GM18507 (cell line): Measurements from ENCODE around the gene FHL1.
"Not testable (repeated sequence)": the region's sequence is repeated elsewhere in the genome, so short reads cannot be mapped to it uniquely, and the experiment has no call there.

Experiments used
- DNase-seq: peaks from one replicate; pipeline ENCODE4 v3.0.0; 2011; ENCODE audit warnings: low read depth; ENCODE audit not compliant: insufficient read length; ENCODE audit errors: extremely low spot score
- FAIRE-seq: peaks from 2 replicates; lab custom pipeline; 2011; peaks lifted over from hg19 to GRCh38; lab: Jason Lieb, UNC

The FHL1 gene

GRCh38 chrX:136142592-136142991, 4.7 kb upstream of the FHL1 start:
- DNase-seq (no peak), FAIRE-seq (no peak)

- no peak for DNase-seq
These were observed 3.6 kb upstream of the FHL1 start for GRCh38 chrX:136143711-136144110.

DNA sequence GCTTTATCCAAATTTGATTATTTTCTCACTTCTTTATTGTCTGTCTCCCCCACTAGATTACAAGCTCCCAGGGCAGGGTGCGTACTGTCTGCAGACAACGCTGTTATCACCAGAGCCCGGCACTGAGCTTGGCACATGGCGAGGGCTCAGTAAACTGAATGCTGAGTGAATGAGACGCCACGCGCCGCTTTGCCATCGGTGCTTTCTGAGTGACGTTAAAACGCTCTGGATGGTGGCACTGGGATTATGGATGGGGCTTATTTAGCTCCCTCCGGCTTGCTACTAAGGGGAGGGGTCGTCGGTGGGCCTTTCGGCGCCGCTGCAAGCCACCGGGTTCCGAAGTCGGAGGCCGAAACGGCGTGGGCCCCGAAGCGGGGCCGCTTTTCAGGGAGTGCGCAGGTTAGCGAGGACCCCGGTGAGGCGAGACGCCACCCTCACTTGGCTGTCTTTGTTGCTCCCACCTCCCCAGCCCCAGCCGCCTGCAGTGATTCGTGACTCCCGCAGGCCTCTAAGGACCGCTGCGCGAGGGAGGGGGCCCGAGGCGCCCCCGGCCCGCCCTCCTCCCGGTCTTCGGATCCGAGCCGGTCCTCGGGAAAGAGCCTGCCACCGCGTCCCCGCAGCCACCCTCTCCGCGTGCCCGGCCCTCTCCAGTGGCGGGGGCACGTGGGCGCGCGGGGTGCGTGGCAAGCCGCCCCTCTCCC, 569 bp upstream of the FHL1 start:
- DNase-seq (no peak), FAIRE-seq (no peak)

More at GRCh38 chrX:136143711-136144110, 3.6 kb upstream of the FHL1 start:
- peak; percentile 21 for FAIRE-seq

- DNase-seq: no peak
- FAIRE-seq: no peak
These were observed 643 bp downstream of the FHL1 start for GRCh38 chrX:136147976-136148375.

DNA sequence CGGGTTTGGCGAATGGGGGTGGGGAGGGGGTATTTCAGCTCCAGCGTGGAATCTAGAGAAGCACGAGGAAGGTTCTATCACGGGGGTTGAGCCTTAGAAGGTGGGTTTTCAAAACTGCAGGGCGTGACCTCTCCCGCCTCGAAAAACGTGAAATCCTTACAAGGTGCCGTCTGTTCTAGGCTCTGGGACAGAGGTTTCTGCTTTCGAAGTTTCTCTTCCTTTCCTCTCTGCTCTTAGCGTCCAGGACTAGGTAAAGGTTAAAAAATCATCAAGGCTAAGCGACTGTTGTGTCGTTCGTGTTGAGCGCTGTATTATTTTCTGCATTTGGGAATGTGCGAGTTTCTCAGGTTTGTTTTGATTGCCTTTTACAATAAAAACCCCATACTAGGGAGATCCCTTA, 1.1 kb downstream of the FHL1 start:
- no peak for FAIRE-seq

GRCh38 chrX:136154998-136155397, 7.7 kb downstream of the FHL1 start:
- FAIRE-seq: no peak
- DNase-seq: no peak

More for the DNA sequence above, 1.1 kb downstream of the FHL1 start:
- DNase-seq: no peak

DNA sequence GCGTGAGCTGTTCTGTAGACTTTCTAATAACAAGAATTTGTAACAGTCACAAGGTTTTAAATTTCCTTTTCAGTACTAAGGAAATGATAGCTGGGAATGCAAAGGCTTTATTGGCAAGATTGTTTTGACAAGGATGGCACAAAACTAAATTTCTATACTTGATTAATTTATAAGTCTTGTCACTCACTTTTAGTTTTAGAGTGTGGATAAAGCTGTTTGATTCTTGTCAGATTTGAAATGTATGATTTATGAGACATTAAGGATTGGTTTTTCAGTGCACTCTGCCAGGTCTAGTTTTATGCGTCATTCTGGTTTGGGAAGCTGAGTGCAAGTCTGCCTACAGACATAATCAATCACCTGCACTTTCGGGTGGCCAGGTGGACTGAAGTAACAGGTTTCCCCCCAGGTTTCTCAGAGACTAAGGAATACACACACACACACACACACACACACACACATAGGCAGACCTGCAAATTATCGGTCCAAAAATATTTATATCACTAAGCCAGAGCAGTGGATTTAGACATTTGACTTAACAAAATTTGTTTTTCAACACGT, 9.3 kb downstream of the FHL1 start:
- DNase-seq (no peak), FAIRE-seq (peak; percentile 57)

DNA sequence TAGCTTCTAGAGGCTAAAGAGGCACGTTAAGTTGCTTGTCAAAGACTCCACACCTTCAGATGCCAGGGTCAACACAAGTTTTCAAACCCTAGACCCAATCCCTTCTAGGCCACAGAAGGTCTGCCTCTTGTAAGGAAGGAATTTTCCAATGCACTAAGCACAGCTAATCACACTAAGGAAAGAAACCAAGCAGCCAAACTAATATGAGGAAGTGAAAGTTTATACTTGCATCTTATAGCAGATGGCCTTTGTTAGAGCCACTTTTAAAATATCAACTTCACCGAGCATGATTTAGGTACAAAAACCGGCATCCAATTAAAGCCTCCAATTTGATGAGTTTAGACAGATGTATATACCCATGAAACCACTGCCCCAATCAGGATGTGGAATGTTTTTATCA, 9.9 kb downstream of the FHL1 start:
- FAIRE-seq (peak; percentile 33), DNase-seq (no peak)

- DNase-seq (no peak), FAIRE-seq (no peak)
These were observed 11.4 kb downstream of the FHL1 start for GRCh38 chrX:136158685-136159084.

DNA sequence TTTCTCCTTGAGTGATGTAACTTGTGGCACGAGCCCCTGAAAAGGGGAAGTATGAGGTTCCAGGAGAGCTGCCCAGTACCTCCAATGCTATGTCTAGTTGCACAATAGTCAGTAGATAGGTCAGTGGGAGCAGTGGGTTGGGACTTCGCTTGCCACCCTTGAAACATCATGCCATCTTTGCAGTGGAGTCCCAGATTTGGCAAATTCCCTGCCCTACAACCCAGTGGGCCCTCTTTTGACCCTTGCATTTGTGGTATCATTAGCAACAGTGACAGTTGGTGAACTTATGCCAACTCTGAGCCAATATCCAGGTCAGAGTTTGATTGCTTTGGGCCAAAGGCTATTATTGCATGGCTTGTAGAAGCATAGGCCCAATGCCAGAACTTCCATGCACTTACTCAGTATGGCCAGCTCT, 12.3 kb downstream of the FHL1 start:
- no peak for FAIRE-seq
- DNase-seq: no peak

DNA sequence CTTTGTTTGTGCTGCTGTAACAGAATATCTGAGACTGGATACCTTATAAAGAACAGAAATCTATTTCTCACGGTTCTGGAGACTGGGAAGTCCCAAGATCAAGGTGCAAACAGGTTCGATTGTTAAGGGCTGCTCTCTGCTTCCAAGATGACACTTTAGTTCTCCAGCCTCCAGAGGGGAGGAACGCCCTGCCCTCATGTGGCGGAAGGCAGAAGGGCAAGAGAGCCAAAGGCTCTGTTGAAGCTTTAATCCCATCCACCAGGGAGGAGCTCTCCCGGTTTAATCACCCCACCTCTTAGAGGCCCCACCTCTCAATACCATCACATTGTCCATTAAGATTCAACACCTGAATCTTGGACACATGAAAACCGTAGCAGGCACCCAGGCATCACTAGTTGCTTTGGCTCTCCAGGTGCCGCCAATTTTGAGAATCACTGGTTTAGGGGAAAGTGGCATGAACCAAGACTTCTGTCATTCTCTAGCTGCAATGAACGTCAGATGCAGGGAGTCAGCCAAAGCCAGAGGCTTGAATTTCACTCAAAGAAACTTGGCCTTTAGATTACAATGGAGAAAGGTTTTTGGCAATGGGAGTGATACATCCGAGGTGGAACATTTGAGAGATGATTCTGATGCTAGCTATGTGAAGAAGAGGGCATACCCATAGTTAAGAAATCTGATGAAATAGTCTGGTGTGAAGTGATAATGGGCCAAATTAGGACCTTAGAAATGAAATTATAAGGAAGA, 15.7 kb downstream of the FHL1 start:
- FAIRE-seq (peak; percentile 76), DNase-seq (no peak)

GRCh38 chrX:136163689-136164088, 16.4 kb downstream of the FHL1 start:
- FAIRE-seq: no peak
- no peak for DNase-seq

DNA sequence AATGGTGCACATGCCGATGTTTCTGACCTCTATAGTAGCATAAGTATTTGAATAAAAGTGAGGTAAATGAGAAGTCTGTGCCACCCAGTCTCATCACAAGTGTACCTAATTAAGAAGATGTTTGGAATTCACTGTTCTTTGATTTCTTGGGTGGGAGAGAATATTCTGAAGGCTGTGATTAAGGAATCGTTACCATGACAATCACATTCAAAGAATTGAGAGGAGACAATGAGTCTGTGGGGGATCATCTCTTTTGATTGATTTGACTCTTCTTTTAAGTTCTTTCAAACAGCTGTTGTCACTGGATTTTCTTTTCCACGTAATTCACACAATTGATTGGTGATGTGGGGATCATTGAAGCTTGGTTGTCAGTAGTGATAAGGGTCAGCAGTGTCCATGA, 18.1 kb downstream of the FHL1 start:
- FAIRE-seq: no peak
- no peak for DNase-seq

DNA sequence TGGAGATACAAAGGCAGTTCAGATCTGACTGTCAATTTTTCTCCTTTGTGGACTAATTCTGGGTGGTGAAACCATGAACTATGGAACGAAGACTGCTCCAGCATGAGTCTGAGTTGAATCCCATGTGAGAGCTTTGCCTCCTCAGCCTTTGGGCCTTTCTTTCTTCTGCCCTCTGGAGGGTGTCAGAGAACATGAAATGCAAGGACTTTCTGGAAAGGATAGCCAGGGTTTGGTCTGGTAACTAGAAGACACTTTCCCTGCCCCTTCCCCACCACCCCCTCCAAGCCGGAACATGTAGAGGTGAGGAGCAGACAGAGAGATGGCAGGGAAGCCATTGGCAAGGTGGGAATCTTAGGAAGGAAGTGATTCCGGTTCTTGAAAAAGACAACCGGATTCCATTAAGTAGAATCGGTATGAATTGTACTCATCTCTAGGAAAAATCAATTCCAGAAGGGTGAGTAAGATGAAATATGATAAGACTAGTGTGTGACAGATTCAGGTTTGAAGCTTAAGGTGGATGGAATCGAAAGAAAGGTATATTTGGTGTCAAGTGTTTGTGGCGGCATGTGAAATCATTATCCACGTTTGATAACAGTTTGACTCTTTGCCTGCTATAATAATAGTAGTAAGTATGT, 19.0 kb downstream of the FHL1 start:
- DNase-seq (no peak), FAIRE-seq (no peak)

GRCh38 chrX:136167989-136168388, 20.7 kb downstream of the FHL1 start:
- DNase-seq, FAIRE-seq: not testable (repeated sequence)

GRCh38 chrX:136168929-136169735, 21.8 kb downstream of the FHL1 start:
- no peak for DNase-seq

GRCh38 chrX:136170139-136170800, 22.9 kb downstream of the FHL1 start:
- no peak for FAIRE-seq
- no peak for DNase-seq

More at GRCh38 chrX:136168929-136169735, 21.8 kb downstream of the FHL1 start:
- FAIRE-seq: no peak

- DNase-seq (no peak), FAIRE-seq (no peak)
These were observed 24.1 kb downstream of the FHL1 start for GRCh38 chrX:136171420-136171819.

- DNase-seq (no peak), FAIRE-seq (no peak)
These were observed 29.1 kb downstream of the FHL1 start for GRCh38 chrX:136176399-136176825.
